Transverse colon (tissue), 4 donors: Measurements from ENCODE around the gene PLAC1. TPM values are rescaled to one million over a fixed set of nuclear protein-coding genes. Genes with fewer than 3 reads are reported as not detected.
A peak's percentile ranks its signal among the peaks of the same experiment; 100 is the strongest.

Experiments
- DNase-seq: peaks from one replicate; pipeline ENCODE4 v3.0.0-alpha.2; 2019
- H3K27ac ChIP-seq, 4 donors: fragments of 200-600 bp; sonication (generic); 2 replicates each; pipeline ENCODE4 v1.5.1; 2016 to 2018; ENCODE audit warnings: inconsistent platforms in 4 of 4
- H3K27me3 ChIP-seq: fragments of 200-600 bp; sonication (generic); 2 replicates; pipeline ENCODE4 v1.5.1; 2017; ENCODE audit warnings: inconsistent platforms
- H3K36me3 ChIP-seq, 4 donors: fragments of 200-600 bp; sonication (generic); 2 replicates each; pipeline ENCODE4 v1.5.1; 2017 to 2019; ENCODE audit warnings: inconsistent platforms in 4 of 4
- H3K4me1 ChIP-seq, 4 donors: fragments of 200-600 bp; sonication (generic); 2 replicates each; pipeline ENCODE4 v1.5.1; 2017 to 2020; ENCODE audit warnings: inconsistent platforms in 4 of 4
- H3K4me3 ChIP-seq, 4 donors: fragments of 200-600 bp; sonication (generic); 1 replicate in 1 of 4; 2 replicates in 3 of 4; pipeline versions ENCODE4 v1.5.1 to v1.6.1; 2017 to 2019; ENCODE audit warnings: inconsistent platforms in 4 of 4
- H3K9me3 ChIP-seq, 2 donors: fragments of 200-600 bp; sonication (generic); 2 replicates each; pipeline ENCODE4 v1.5.1; 2017 to 2019; ENCODE audit warnings: inconsistent platforms in 2 of 2
- EP300 ChIP-seq: sonication (generic); formaldehyde crosslinking; IDR thresholded peaks from one replicate; pipeline ENCODE4 v1.6.1; 2017; ENCODE audit warnings: antibody characterized with exemption, low read depth
- POLR2A ChIP-seq: fragments of 450-650 bp; IDR thresholded peaks from one replicate; pipeline ENCODE4 v1.6.1; 2016; ENCODE audit warnings: antibody characterized with exemption, mild to moderate bottlenecking, moderate library complexity
- POLR2AphosphoS5 ChIP-seq, 3 donors: sonication (generic); formaldehyde crosslinking; IDR thresholded peaks; one replicate each; pipeline ENCODE4 v1.6.1; 2016; ENCODE audit warnings: antibody characterized with exemption in 3 of 3
- WGBS, 2 donors: methylation state at CpG; one replicate each; pipeline ENCODE4 v1.1.5; 2018; ENCODE audit warnings: low coverage in 1 of 2; 5-methylcytosine and 5-hydroxymethylcytosine counted together
- in situ Hi-C, 4 donors: fragments of 200-750 bp; cut with MboI; loops; one replicate each; pipeline versions ENCODE4 v1.15.0 to v1.15.1; 2017; ENCODE audit warnings: low sequenced_read_pairs in 3 of 4, low pct_ligation_motif_present in 1 of 4, low pct_unique_long_range_greater_than_20kb in 1 of 4
- intact Hi-C: fragments of 100-400 bp; cut with DNase I; formaldehyde crosslinking; loops from one replicate; pipeline ENCODE4 v1.15.1; 2023; ENCODE audit warnings: low total_unique reads
- total RNA-seq, 4 donors: library from RNA; depleted of rRNA; stranded (reverse); fragments of >200 nt; gene quantifications; one replicate each; pipeline ENCODE4 v1.1.0, GENCODE V29; 2016
- TF ChIP-seq, protein P1 (sequence below), 5 experiments: fragments of 200-600 bp in 3 of 5; fragments of 450-650 bp in 2 of 5; sonication (generic) in 3 of 5; IDR thresholded peaks; 1 replicate in 2 of 5; 2 replicates in 3 of 5; pipeline ENCODE4 v1.5.1; 2016 to 2017; ENCODE audit warnings: antibody characterized with exemption in 5 of 5, inconsistent platforms in 3 of 5, mild to moderate bottlenecking in 2 of 5, moderate library complexity in 1 of 5

PLAC1 gene
- total RNA-seq, 4 donors from 2014 or later: 0.79 TPM; not detected in 3

DNA sequence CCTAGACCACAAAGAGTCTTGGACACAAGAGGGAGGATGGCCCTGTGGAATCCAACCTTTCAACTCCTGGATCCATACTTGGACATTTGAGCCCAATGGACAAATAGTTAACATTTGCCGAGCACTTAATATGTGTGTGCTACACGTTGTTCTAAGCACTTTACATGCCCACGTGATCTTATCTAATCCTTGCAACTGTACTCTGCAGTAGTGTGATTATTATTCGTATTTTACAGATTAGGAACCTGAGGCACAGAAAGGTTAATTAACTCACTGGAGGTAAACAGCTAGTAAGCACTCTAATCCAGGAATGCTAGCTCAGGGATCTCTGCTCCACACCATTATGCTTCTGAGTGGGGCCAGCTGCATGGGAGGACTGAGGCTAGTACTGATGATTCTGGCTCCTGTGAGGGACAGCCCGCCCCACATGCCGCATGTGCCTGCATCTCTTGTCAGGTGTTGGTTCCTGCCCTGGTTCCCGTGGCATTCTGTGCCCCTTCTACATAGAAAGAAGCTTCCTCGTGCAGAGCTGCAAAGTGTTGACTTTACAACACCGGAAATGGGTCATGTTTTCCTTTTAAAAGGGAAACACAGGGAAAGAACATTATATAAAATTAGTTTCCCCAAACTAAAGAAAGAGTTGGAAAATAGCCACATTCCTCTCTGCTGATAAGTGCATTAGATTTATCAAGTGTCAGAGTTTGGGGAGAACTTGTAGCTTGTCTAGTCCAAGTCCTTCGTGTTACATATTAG lies 34.8 kb downstream of the PLAC1 start:
- Histone ChIP-seq H3K27me3 (no peaks in the 10 kb centered on the region), H3K4me1 (no peaks in the 10 kb centered on the region), H3K36me3 (no peaks in the 10 kb centered on the region), H3K9me3 (no peaks in the 10 kb centered on the region), H3K27ac (no peak overlapping the region), H3K4me3 (no peak overlapping the region)
- intact Hi-C loops: no loop called here
- TF ChIP-seq POLR2AphosphoS5 (IDR thresholded peaks at IDR 0.05) (no peak), EP300 (no peak), POLR2A (no peak)
- TF ChIP-seq, protein P1, sequence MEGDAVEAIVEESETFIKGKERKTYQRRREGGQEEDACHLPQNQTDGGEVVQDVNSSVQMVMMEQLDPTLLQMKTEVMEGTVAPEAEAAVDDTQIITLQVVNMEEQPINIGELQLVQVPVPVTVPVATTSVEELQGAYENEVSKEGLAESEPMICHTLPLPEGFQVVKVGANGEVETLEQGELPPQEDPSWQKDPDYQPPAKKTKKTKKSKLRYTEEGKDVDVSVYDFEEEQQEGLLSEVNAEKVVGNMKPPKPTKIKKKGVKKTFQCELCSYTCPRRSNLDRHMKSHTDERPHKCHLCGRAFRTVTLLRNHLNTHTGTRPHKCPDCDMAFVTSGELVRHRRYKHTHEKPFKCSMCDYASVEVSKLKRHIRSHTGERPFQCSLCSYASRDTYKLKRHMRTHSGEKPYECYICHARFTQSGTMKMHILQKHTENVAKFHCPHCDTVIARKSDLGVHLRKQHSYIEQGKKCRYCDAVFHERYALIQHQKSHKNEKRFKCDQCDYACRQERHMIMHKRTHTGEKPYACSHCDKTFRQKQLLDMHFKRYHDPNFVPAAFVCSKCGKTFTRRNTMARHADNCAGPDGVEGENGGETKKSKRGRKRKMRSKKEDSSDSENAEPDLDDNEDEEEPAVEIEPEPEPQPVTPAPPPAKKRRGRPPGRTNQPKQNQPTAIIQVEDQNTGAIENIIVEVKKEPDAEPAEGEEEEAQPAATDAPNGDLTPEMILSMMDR (IDR thresholded peaks at IDR 0.05): no peak
- in situ Hi-C loops: no loop called here
- no peak for DNase-seq
- WGBS, 2 donors: 60 to 71% methylated on average over 1 to 10 of the region's 10 CpGs

DNA sequence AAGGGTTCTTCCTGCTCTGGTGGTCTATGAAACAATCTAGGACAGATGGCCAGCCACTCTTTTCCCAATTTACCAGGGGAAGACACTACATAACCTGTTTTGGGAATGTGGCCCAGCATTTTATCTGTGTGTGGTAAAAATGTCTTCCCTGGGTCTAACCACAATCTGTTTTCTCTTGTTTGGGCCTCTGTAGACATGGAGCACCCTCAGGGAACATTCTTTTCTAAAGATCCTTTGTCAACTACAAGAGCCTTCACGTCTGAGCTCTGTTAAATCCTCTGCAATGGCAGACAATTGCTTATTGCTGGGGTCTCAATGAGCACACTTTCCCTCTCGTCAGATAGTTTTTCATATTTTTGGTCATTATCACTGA lies 35.5 kb downstream of the PLAC1 start:
- in situ Hi-C loops (no loop called here), intact Hi-C loops (no loop called here)
- Histone ChIP-seq H3K4me1 (no peaks in the 10 kb centered on the region), H3K4me3 (no peak overlapping the region), H3K9me3 (no peaks in the 10 kb centered on the region), H3K27ac (no peak overlapping the region), H3K36me3 (no peaks in the 10 kb centered on the region), H3K27me3 (no peaks in the 10 kb centered on the region)
- no peak for DNase-seq
- 64% methylated on average over 2 of the region's 2 CpGs; no CpG with 5 or more reads in 1 of the 2 donors for WGBS, 2 donors
- TF ChIP-seq POLR2AphosphoS5 (IDR thresholded peaks at IDR 0.05) (no peak), EP300 (no peak), POLR2A (no peak)
- TF ChIP-seq, protein P1 (IDR thresholded peaks at IDR 0.05): no peak

DNA sequence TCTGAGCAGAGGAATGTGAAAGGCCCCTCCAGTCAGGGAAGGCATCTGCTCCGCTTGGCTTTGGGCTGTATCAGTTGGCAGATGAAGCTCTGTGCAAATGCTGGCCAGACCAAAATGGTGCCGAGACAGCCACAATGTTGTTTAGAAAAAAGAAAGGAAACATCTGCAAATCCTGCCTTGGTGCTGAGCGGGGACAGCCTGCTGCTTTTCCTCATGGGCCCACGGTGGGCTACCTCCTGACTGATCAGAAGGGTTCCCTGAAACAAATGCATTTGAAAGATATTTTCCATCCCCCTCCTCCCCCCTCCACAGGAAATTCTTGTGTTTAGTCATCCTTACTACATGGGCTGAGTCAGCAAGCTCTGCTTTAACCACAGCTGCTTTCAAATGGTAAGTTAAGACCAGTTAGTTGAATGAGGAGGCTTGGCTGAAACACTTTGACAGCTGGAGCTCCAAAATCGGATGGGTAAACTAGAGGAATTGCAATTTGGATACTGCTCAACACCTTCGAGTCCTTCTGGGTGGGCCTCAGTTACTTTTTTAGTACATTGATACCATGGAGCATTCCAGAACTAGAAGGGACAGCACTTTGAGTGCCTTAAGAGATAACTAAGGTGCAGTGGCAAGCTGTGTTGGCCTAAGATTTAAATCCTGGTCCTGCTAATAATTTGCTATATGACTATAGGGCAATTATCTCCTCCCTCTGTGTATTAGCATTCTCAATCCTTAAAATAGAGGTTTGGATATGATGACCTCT lies 36.0 kb downstream of the PLAC1 start:
- Histone ChIP-seq H3K27me3 (no peaks in the 10 kb centered on the region), H3K36me3 (no peaks in the 10 kb centered on the region), H3K9me3 (no peaks in the 10 kb centered on the region), H3K4me3 (no peak overlapping the region), H3K4me1 (no peaks in the 10 kb centered on the region), H3K27ac (peak overlapping the region in 1 of 4 donors; percentile 17)
- WGBS, 2 donors: 20 to 55% methylated on average over 2 to 6 of the region's 6 CpGs
- no peak for TF ChIP-seq POLR2AphosphoS5 (IDR thresholded peaks at IDR 0.05)
- TF ChIP-seq, protein P1 (IDR thresholded peaks at IDR 0.05): no peak
- no peak for TF ChIP-seq POLR2A
- TF ChIP-seq EP300: no peak
- intact Hi-C loops: no loop called here
- in situ Hi-C loops: no loop called here
- DNase-seq: no peak

DNA sequence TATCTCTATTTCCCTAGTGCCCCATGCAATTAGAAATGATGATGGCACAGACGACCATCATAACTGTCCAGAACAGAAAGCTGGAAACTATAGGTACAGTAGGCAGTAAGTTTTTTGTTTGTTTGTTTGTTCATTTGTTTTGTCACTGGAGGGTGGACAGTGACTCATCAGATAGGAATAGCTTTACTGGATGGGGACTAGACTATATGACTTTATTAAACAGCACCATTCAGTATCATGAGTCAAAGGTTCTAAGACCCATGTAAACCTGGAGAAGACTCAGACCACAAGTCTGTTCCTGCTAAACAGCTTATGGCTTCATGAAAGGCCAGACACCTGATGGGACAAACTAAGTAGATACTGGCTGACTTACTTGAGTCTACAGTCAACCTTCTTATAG lies 38.4 kb downstream of the PLAC1 start:
- in situ Hi-C loops: no loop called here
- no peaks in the 10 kb centered on the region for H3K27me3 ChIP-seq
- no peak for DNase-seq
- intact Hi-C loops: no loop called here
- no peak overlapping the region for H3K27ac ChIP-seq
- TF ChIP-seq, protein P1 (IDR thresholded peaks at IDR 0.05): no peak
- TF ChIP-seq POLR2A (no peak), EP300 (no peak), POLR2AphosphoS5 (IDR thresholded peaks at IDR 0.05) (no peak)
- no peaks in the 10 kb centered on the region for H3K9me3 ChIP-seq
- H3K36me3 ChIP-seq: no peaks in the 10 kb centered on the region
- no peak overlapping the region for H3K4me3 ChIP-seq
- WGBS, 2 donors: 74% methylated on average over 1 of the region's 1 CpG; no CpG with 5 or more reads in 1 of the 2 donors
- H3K4me1 ChIP-seq: no peaks in the 10 kb centered on the region
